ENCODE data around the gene SENP2. TPM values are rescaled to one million over a fixed set of nuclear protein-coding genes. Genes with fewer than 3 reads are reported as not detected.
"Not testable (repeated sequence)": the region's sequence is repeated elsewhere in the genome, so short reads cannot be mapped to it uniquely, and the experiment has no call there.

The SENP2 gene
- total RNA-seq, 2 experiments from 2014 or later: 61.1 to 61.2 TPM

DNA sequence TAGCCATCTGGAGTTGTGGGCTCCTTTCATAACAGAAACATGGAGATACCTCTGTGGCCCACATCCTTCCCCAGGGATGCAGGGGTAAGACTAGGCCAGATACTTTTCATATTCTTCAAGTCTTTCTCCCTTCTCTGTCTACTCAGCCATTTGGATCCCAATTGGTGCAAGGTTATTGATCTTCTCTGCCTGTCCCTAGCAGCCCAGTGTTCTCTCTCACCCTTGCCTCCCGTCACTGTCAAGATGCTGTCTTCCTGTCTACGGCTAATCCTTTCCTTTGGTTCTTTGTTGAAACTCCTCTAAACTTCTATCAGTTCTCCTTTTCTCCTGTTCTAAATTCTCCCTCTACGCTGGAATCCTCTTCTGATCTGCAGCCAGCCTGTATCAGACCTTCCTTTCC lies 51.3 kb downstream of the SENP2 start:
- DNase-seq: no peak
- intact Hi-C loops (cut with DNase I, micrococcal nuclease): no loop called here
- POLR2A ChIA-PET: no interaction called here

DNA sequence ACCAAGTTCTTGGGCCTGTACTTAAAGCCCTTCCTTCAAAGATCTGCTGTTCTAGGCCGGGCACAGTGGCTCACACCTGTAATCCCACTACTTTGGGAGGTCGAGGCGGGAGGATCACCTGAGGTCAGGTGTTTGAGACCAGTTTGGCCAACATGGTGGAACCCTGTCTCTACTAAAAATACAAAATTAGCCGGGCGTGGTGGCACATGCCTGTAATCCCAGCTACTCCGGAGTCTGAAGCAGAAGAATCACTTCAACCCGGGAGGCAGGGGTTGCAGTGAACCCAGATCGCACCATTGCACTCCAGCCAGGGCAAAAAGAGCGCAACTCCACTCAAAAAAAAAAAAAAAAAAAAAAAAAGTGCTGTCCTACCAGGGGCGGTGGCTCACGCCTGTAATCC lies 52.6 kb downstream of the SENP2 start:
- ATAC-seq (ENCODE audit: poor library complexity); H3K4me1 ChIP-seq (ENCODE audit: insufficient read depth, low read length); H3K36me3 ChIP-seq (ENCODE audit: insufficient read depth, low read length); DNase-seq; CTCF ChIA-PET; H3K4me3 Mint-ChIP-seq; H3K4me3 ChIP-seq (ENCODE audit: low read length); H3K4me1 Mint-ChIP-seq (ENCODE audit: low read depth); H3K27ac Mint-ChIP-seq; H3K27me3 Mint-ChIP-seq; intact Hi-C loops (cut with DNase I, micrococcal nuclease); H3K9me3 ChIP-seq (ENCODE audit: control insufficient read depth in 1 of 2, insufficient read depth in 1 of 2, low read length in 2 of 2); H3K36me3 Mint-ChIP-seq (ENCODE audit: low read depth); H3K27ac ChIP-seq (ENCODE audit: low read depth in 1 of 2, low read length in 2 of 2); H3K27me3 ChIP-seq (ENCODE audit: control insufficient read depth in 1 of 2, insufficient read depth in 2 of 2, low read length in 2 of 2); H3K9me3 Mint-ChIP-seq; POLR2A ChIA-PET: not testable (repeated sequence)

More for the DNA sequence above, 51.3 kb downstream of the SENP2 start:
- H3K4me1 ChIP-seq (ENCODE audit: insufficient read depth, low read length): peaks cover 3% of the 10 kb centered on the region
- H3K9me3 ChIP-seq (ENCODE audit: control insufficient read depth in 1 of 2, insufficient read depth in 1 of 2, low read length in 2 of 2): no peaks in the 10 kb centered on the region
- H3K36me3 ChIP-seq (ENCODE audit: insufficient read depth, low read length): no peaks in the 10 kb centered on the region
- Mint-ChIP-seq H3K36me3 (ENCODE audit: low read depth) (no peaks in the 10 kb centered on the region), H3K4me3 (no peak overlapping the region), H3K4me1 (ENCODE audit: low read depth) (peaks cover 7% of the 10 kb centered on the region), H3K27ac (no peak overlapping the region), H3K9me3 (no peaks in the 10 kb centered on the region), H3K27me3 (peaks cover 6% of the 10 kb centered on the region)
- CTCF ChIA-PET: no interaction called here
- no peak overlapping the region for H3K27ac ChIP-seq (ENCODE audit: low read depth in 1 of 2, low read length in 2 of 2)
- H3K27me3 ChIP-seq (ENCODE audit: control insufficient read depth in 1 of 2, insufficient read depth in 2 of 2, low read length in 2 of 2): no peaks in the 10 kb centered on the region
- no peak for ATAC-seq (ENCODE audit: poor library complexity)
- TF ChIP-seq, protein P1, sequence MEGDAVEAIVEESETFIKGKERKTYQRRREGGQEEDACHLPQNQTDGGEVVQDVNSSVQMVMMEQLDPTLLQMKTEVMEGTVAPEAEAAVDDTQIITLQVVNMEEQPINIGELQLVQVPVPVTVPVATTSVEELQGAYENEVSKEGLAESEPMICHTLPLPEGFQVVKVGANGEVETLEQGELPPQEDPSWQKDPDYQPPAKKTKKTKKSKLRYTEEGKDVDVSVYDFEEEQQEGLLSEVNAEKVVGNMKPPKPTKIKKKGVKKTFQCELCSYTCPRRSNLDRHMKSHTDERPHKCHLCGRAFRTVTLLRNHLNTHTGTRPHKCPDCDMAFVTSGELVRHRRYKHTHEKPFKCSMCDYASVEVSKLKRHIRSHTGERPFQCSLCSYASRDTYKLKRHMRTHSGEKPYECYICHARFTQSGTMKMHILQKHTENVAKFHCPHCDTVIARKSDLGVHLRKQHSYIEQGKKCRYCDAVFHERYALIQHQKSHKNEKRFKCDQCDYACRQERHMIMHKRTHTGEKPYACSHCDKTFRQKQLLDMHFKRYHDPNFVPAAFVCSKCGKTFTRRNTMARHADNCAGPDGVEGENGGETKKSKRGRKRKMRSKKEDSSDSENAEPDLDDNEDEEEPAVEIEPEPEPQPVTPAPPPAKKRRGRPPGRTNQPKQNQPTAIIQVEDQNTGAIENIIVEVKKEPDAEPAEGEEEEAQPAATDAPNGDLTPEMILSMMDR (IDR thresholded peaks at IDR 0.05): no peak
- H3K4me3 ChIP-seq (ENCODE audit: low read length): no peak overlapping the region

DNA sequence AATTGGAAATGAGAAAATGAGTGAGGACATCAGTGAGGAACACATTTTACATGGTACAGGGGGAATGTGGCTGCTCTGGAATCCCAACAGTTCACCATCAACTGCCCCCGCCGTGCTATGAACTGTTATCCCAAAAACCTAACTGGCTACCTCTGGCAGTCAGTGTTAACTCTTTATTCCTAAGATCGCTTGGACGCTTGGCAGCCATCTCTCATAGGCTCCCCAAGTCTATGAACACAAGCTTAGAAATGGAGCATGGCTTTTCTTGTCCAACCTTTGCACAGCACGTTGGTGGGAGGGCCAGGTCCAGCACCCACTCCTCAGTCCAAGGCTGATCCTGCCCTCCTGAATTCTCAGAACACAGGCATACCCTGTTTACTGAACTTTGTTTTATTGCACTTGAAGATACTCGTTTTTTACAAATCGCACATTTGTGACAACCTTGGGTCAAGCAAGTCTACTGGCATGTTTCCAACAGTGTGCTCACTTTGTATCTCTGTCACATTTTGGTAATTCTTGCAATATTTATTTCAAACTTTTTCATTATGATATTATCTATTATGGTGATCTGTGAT lies 53.6 kb downstream of the SENP2 start:
- ChIA-PET CTCF (interaction anchor here (1.3 kb wide), 1 partner anchor 14 kb away, joined by 3 read pairs; no protein-coding TSS in a partner anchor), POLR2A (no interaction called here)
- H3K4me3 Mint-ChIP-seq: no peak overlapping the region
- no peak overlapping the region for H3K4me3 ChIP-seq (ENCODE audit: low read length)
- H3K9me3 Mint-ChIP-seq: no peaks in the 10 kb centered on the region
- no peaks in the 10 kb centered on the region for H3K4me1 ChIP-seq (ENCODE audit: insufficient read depth, low read length)
- TF ChIP-seq, protein P1 (IDR thresholded peaks at IDR 0.05): no peak
- H3K27me3 Mint-ChIP-seq: peaks cover 6% of the 10 kb centered on the region
- DNase-seq (no peak), ATAC-seq (ENCODE audit: poor library complexity) (no peak)
- intact Hi-C loops (cut with DNase I, micrococcal nuclease): no loop called here
- no peaks in the 10 kb centered on the region for H3K9me3 ChIP-seq (ENCODE audit: control insufficient read depth in 1 of 2, insufficient read depth in 1 of 2, low read length in 2 of 2)
- no peak overlapping the region for H3K27ac ChIP-seq (ENCODE audit: low read depth in 1 of 2, low read length in 2 of 2)
- no peaks in the 10 kb centered on the region for H3K27me3 ChIP-seq (ENCODE audit: control insufficient read depth in 1 of 2, insufficient read depth in 2 of 2, low read length in 2 of 2)
- H3K27ac Mint-ChIP-seq: no peak overlapping the region
- H3K36me3 Mint-ChIP-seq (ENCODE audit: low read depth): no peaks in the 10 kb centered on the region
- H3K36me3 ChIP-seq (ENCODE audit: insufficient read depth, low read length): no peaks in the 10 kb centered on the region
- H3K4me1 Mint-ChIP-seq (ENCODE audit: low read depth): no peaks in the 10 kb centered on the region

DNA sequence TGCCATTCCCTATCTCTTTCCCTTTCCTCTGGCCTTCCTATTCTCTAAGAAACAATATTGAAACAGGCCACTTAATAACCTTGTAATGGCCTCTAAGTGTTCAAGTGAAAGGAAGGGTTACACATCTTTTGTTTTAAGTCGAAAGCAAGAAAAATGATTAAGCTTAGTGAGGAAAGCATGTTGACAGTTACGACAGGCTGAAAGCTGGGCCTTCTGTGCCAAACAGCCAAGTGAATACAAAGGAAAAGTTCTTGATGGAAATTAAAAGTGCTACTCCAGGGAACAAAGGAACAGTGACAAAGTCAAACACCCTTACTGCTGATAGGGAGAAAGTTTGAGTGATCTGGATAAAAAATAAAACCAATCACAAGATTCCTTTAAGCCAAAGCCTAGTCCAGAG lies 54.2 kb downstream of the SENP2 start:
- H3K27ac ChIP-seq (ENCODE audit: low read depth in 1 of 2, low read length in 2 of 2): no peak overlapping the region
- H3K4me3 ChIP-seq (ENCODE audit: low read length): no peak overlapping the region
- no peaks in the 10 kb centered on the region for H3K4me1 ChIP-seq (ENCODE audit: insufficient read depth, low read length)
- Mint-ChIP-seq H3K27me3 (peaks cover 6% of the 10 kb centered on the region), H3K9me3 (no peaks in the 10 kb centered on the region), H3K36me3 (ENCODE audit: low read depth) (no peaks in the 10 kb centered on the region), H3K4me3 (no peak overlapping the region), H3K4me1 (ENCODE audit: low read depth) (no peaks in the 10 kb centered on the region), H3K27ac (no peak overlapping the region)
- ChIA-PET POLR2A (no interaction called here), CTCF (interaction anchor here (1.3 kb wide), 1 partner anchor 14 kb away, joined by 3 read pairs; no protein-coding TSS in a partner anchor)
- no peaks in the 10 kb centered on the region for H3K27me3 ChIP-seq (ENCODE audit: control insufficient read depth in 1 of 2, insufficient read depth in 2 of 2, low read length in 2 of 2)
- DNase-seq (no peak), ATAC-seq (ENCODE audit: poor library complexity) (no peak)
- intact Hi-C loops (cut with DNase I, micrococcal nuclease): no loop called here
- H3K9me3 ChIP-seq (ENCODE audit: control insufficient read depth in 1 of 2, insufficient read depth in 1 of 2, low read length in 2 of 2): no peaks in the 10 kb centered on the region
- TF ChIP-seq, protein P1 (IDR thresholded peaks at IDR 0.05): no peak
- H3K36me3 ChIP-seq (ENCODE audit: insufficient read depth, low read length): no peaks in the 10 kb centered on the region

DNA sequence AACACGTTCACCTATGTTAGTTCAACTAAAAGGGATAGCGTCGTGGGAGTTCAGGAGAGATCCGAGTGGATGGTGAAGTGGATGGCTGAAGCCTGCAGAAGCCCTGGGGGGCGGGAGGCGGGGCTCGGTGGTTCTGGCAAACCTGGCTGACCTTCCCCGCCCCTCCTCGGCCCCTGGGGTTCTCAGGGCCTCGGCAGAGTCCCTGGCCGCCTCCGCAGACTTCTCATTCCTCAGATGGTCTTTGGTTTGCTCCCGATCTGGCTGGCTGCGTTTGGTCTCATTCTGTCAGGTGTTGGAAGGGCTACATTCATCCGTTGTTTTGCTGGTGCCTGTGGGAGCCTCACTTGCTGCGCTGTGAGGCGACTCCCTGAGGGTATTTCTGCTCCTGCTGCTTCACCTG lies 59.1 kb downstream of the SENP2 start:
- H3K36me3 ChIP-seq (ENCODE audit: insufficient read depth, low read length); H3K27ac ChIP-seq (ENCODE audit: low read depth in 1 of 2, low read length in 2 of 2); intact Hi-C loops (cut with DNase I, micrococcal nuclease); H3K4me3 Mint-ChIP-seq; H3K9me3 Mint-ChIP-seq; H3K27ac Mint-ChIP-seq; H3K4me1 ChIP-seq (ENCODE audit: insufficient read depth, low read length); H3K9me3 ChIP-seq (ENCODE audit: control insufficient read depth in 1 of 2, insufficient read depth in 1 of 2, low read length in 2 of 2); H3K4me1 Mint-ChIP-seq (ENCODE audit: low read depth); DNase-seq; ATAC-seq (ENCODE audit: poor library complexity); POLR2A ChIA-PET; H3K36me3 Mint-ChIP-seq (ENCODE audit: low read depth); H3K27me3 ChIP-seq (ENCODE audit: control insufficient read depth in 1 of 2, insufficient read depth in 2 of 2, low read length in 2 of 2); CTCF ChIA-PET; H3K4me3 ChIP-seq (ENCODE audit: low read length): not testable (repeated sequence)
- H3K27me3 Mint-ChIP-seq: peaks cover 20% of the 10 kb centered on the region
